Upper lobe of right lung (tissue), 1 donor: ENCODE data around the gene CACNA1B. TPM values are rescaled to one million over a fixed set of nuclear protein-coding genes. Genes with fewer than 3 reads are reported as not detected.

Experiments
- ATAC-seq: fragments of 200-7000 bp; cut with Tn5 transposase; one replicate; pipeline ENCODE4 v1.9.1; 2020; ENCODE audit warnings: mild to moderate bottlenecking, moderate library complexity
- DNase-seq: peaks from one replicate; pipeline ENCODE4 v3.0.0-alpha.2; 2020
- H3K27ac ChIP-seq: fragments of 200-600 bp; one replicate; pipeline ENCODE4 v1.8.0; 2022
- H3K27me3 ChIP-seq: fragments of 200-600 bp; one replicate; pipeline ENCODE4 v1.8.0; 2022; ENCODE audit warnings: mild to moderate bottlenecking
- H3K36me3 ChIP-seq: fragments of 200-600 bp; one replicate; pipeline ENCODE4 v1.8.0; 2022
- H3K4me1 ChIP-seq: fragments of 200-600 bp; one replicate; pipeline ENCODE4 v1.8.0; 2022
- H3K4me3 ChIP-seq: fragments of 200-600 bp; one replicate; pipeline ENCODE4 v1.8.0; 2022; ENCODE audit warnings: mild to moderate bottlenecking
- H3K9me3 ChIP-seq: fragments of 200-600 bp; one replicate; pipeline ENCODE4 v1.8.0; 2022
- intact Hi-C: fragments of 100-400 bp; cut with DNase I; formaldehyde crosslinking; loops from one replicate; pipeline ENCODE4 v1.11.0; 2022
- total RNA-seq: library from RNA; stranded (reverse); fragmentation: NEBNext Ultra II Directional; extraction: Animal tissue kit (Norgen Biotek cat#: 25700); gene quantifications from one replicate; pipeline ENCODE4 v1.2.1, GENCODE V29; 2021
- TF ChIP-seq, protein P1 (sequence below): fragments of 200-600 bp; IDR thresholded peaks from one replicate; pipeline ENCODE4 v1.8.0; 2022; ENCODE audit warnings: antibody characterized with exemption
- donor health status: DM: no; HTN: yes; CAD: no; lungs with severe emphysema.

The CACNA1B gene
- total RNA-seq, 1 donor from 2014 or later: 0.29 TPM

DNA sequence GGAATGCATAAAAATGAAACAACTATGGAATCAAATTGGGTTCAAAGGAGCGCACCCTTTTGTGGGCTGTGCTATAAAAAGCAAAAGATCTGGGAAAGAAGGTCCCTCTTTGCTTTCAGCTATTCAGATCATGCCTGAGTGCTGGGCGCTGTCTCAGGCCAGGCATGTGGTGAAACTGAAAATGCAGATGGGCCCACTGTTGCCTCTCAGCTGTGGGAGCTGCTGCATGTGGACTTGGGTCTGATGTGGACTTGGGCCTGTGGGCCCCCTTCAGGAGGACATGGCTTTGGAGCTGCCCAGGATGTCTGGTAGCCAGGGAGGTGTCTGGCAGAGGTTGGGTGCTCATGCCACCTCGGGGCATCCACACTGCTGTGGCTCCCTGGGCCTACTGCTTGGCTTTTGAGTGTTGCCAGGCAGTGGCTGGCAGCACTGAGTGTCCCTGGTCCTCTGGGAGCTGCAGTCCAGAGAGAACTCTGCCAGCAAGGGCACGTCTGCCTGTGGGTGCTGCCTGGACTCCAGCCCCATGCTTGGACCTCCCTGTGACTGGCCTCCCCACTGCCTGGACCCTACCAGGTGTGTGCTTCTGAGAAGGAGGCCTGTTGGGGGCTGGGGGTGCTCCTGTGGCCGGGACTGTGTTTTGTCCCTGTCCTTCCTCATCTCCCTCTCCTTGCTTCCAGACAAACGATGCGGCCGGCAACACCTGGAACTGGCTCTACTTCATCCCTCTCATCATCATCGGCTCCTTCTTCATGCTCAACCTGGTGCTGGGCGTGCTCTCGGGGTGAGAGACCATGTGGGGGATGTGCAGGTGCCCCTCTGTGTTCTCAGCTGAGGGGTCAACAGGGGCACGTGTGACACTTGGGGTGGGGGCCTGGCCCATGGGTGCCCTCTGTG, 74.3 kb downstream of the CACNA1B start:
- H3K4me3 ChIP-seq: no peak overlapping the region
- H3K27me3 ChIP-seq: no peaks in the 10 kb centered on the region
- DNase-seq (no peak), ATAC-seq (no peak)
- no peaks in the 10 kb centered on the region for H3K36me3 ChIP-seq
- H3K9me3 ChIP-seq: no peaks in the 10 kb centered on the region
- no peaks in the 10 kb centered on the region for H3K4me1 ChIP-seq
- intact Hi-C loops: no loop called here
- TF ChIP-seq, protein P1, sequence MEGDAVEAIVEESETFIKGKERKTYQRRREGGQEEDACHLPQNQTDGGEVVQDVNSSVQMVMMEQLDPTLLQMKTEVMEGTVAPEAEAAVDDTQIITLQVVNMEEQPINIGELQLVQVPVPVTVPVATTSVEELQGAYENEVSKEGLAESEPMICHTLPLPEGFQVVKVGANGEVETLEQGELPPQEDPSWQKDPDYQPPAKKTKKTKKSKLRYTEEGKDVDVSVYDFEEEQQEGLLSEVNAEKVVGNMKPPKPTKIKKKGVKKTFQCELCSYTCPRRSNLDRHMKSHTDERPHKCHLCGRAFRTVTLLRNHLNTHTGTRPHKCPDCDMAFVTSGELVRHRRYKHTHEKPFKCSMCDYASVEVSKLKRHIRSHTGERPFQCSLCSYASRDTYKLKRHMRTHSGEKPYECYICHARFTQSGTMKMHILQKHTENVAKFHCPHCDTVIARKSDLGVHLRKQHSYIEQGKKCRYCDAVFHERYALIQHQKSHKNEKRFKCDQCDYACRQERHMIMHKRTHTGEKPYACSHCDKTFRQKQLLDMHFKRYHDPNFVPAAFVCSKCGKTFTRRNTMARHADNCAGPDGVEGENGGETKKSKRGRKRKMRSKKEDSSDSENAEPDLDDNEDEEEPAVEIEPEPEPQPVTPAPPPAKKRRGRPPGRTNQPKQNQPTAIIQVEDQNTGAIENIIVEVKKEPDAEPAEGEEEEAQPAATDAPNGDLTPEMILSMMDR: no peak
- H3K27ac ChIP-seq: no peak overlapping the region

DNA sequence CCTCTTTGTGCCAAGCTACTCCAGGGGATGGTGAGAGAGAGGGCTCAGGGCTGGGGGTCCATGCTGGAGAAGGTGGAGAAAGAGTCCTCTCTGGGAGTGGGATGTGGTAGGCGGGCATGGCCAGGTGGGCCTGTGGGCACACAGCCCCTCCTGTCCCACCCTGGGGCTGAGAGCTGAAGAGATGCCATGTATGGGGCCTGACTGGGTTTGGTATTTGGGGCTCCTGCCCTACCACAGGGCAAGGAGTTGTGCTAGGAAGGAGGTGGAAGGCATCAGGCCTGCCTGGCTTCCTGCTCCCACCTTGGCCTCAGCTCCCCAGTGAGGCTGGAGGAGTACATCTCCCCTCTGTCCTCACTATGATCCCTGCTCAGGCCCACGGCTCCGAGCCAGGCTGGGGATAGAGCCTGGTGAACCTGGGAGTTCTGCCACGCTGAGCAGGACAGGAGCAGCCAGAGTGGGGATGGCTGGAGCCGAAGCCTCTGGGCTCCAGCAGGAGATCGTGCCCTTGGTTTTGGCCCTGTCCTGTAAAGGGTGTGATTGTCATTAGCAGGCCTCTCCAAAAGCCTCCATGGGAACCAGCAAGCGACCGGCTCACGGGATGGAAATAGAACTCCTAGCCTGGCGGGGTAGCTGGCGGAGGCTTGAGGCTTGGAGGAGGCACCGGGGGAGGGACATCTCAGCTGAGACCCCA, 75.5 kb downstream of the CACNA1B start:
- intact Hi-C loops: no loop called here
- H3K27me3 ChIP-seq: no peaks in the 10 kb centered on the region
- H3K4me1 ChIP-seq: no peaks in the 10 kb centered on the region
- TF ChIP-seq, protein P1: no peak
- H3K9me3 ChIP-seq: no peaks in the 10 kb centered on the region
- no peak overlapping the region for H3K27ac ChIP-seq
- ATAC-seq (no peak), DNase-seq (no peak)
- no peaks in the 10 kb centered on the region for H3K36me3 ChIP-seq
- H3K4me3 ChIP-seq: no peak overlapping the region

DNA sequence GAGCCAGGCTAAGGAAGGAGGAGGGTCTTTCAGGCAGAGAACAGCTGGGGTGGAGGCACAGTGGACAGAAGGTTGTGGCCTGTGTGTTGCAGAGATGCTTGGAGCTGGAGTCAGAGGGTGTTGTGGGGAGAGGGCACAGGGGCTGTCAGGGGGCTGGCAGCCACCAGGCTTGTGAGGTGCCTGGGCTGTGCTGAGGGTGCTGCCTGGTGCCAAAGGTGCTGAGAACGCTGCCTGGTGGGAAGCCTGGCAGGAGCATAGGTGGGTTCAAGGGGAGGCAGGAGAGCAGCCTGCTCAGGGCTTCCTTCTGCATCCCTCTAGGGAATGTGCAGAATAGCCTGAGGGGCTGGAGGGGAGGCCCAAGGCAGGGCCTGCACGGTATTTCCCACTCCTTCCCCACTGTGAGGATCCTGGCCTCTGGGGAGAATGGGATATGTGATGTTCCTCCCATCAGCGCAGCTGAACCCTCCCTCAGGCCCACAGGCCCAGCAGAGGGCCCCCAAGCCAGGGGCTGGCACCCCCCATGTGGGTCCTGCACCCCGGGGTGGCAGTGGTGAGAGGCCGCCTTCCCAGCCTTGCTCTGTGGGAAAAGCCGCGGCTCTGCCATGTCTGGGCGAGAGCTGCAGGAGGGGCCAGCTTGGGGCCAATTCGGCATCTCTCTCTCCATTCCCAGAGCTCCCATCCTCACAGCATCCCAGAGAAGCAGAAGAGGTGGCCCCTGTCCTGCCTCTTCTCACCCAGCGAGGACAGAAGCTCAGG, 76.3 kb downstream of the CACNA1B start:
- Histone ChIP-seq H3K27me3 (no peaks in the 10 kb centered on the region), H3K4me1 (no peaks in the 10 kb centered on the region), H3K4me3 (no peak overlapping the region), H3K36me3 (no peaks in the 10 kb centered on the region), H3K9me3 (no peaks in the 10 kb centered on the region), H3K27ac (no peak overlapping the region)
- ATAC-seq: no peak
- intact Hi-C loops: no loop called here
- TF ChIP-seq, protein P1: no peak
- DNase-seq: no peak

DNA sequence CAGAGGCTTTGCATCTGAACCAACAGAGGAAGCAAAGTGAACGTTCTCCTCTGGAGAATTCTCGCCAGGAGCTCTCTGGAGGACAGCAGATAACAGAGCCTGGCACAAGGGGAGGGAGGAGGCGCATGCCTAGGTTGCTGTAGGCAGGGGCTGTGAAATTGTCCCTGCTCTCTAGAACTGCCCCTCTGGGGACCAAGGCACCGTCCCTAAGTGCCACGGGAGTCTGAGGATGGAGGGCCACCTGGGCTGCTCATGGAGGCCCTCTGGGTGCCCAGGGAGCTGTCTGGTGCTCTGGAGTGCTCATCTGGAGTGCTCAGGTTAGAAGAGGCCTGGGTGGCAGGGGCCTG, 77.6 kb downstream of the CACNA1B start:
- Histone ChIP-seq H3K4me1 (no peaks in the 10 kb centered on the region), H3K4me3 (no peak overlapping the region), H3K27me3 (no peaks in the 10 kb centered on the region), H3K27ac (no peak overlapping the region), H3K9me3 (no peaks in the 10 kb centered on the region), H3K36me3 (no peaks in the 10 kb centered on the region)
- ATAC-seq (no peak), DNase-seq (no peak)
- intact Hi-C loops: no loop called here
- TF ChIP-seq, protein P1: no peak

DNA sequence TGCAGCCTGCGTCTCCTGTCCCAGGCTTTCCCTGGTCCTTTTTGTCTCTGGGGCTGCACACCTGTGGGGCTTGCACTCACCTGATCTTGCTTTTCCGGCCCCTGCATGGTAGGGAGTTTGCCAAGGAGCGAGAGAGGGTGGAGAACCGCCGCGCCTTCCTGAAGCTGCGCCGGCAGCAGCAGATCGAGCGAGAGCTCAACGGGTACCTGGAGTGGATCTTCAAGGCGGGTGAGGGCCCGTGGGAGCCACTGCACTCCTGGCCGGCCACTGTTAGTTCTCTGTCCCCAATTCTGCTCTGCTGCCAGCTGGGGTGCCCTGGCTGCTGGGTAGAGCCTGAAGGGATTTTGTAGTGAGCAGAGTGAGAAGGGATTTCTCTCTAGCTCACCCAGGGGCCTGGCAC, 78.0 kb downstream of the CACNA1B start:
- no peaks in the 10 kb centered on the region for H3K36me3 ChIP-seq
- DNase-seq (no peak), ATAC-seq (no peak)
- no peaks in the 10 kb centered on the region for H3K27me3 ChIP-seq
- H3K27ac ChIP-seq: no peak overlapping the region
- intact Hi-C loops: no loop called here
- no peaks in the 10 kb centered on the region for H3K9me3 ChIP-seq
- no peak overlapping the region for H3K4me3 ChIP-seq
- H3K4me1 ChIP-seq: no peaks in the 10 kb centered on the region
- TF ChIP-seq, protein P1: no peak
